Activated naive CD8-positive, alpha-beta T cell treated with anti-CD3 and anti-CD28 coated beads, Interleukin-2, amount 10 ng/mL, durations not matched to agents 7 days and 5 days (primary cell): ENCODE measurements around the gene PEX11B. TPM values are rescaled to one million over a fixed set of nuclear protein-coding genes. Genes with fewer than 3 reads are reported as not detected.

Experiments
- ATAC-seq: fragments of 150-1000 bp; cut with Tn5 transposase; one replicate; pipeline ENCODE4 v1.10.0; 2021; ENCODE audit warnings: low read depth, moderate library complexity
- POLR2A ChIA-PET: fragments of 350-600 bp; sonication (Branson Sonifier 250); formaldehyde crosslinking; loops from one replicate; lab custom pipeline; 2021; ENCODE audit warnings: antibody characterized with exemption; lab: Charles Lee
- DNase-seq: peaks from one replicate; pipeline ENCODE4 v3.0.0; 2021
- H3K27ac Mint-ChIP-seq: one replicate; pipeline ENCODE4 v1.8.0; 2022; ENCODE audit warnings: mild to moderate bottlenecking, mixed read lengths
- H3K27me3 Mint-ChIP-seq: one replicate; pipeline ENCODE4 v1.8.0; 2022; ENCODE audit warnings: mild to moderate bottlenecking, moderate library complexity, mixed read lengths
- H3K36me3 Mint-ChIP-seq: one replicate; pipeline ENCODE4 v1.8.0; 2021; ENCODE audit warnings: mild to moderate bottlenecking, mixed read lengths
- H3K4me1 Mint-ChIP-seq: one replicate; pipeline ENCODE4 v1.8.0; 2021; ENCODE audit warnings: mixed read lengths
- H3K4me3 Mint-ChIP-seq: one replicate; pipeline ENCODE4 v1.8.0; 2022; ENCODE audit warnings: mild to moderate bottlenecking, moderate library complexity, mixed read lengths
- H3K9me3 Mint-ChIP-seq: one replicate; pipeline ENCODE4 v1.8.0; 2021; ENCODE audit warnings: mixed read lengths
- total RNA-seq, 2 experiments: library from RNA; stranded (reverse); gene quantifications; one replicate each; pipeline ENCODE4 v1.2.3, GENCODE V29; 2021

The PEX11B gene
- total RNA-seq = 10 to 100 TPM; 31.0 to 35.8 TPM

DNA sequence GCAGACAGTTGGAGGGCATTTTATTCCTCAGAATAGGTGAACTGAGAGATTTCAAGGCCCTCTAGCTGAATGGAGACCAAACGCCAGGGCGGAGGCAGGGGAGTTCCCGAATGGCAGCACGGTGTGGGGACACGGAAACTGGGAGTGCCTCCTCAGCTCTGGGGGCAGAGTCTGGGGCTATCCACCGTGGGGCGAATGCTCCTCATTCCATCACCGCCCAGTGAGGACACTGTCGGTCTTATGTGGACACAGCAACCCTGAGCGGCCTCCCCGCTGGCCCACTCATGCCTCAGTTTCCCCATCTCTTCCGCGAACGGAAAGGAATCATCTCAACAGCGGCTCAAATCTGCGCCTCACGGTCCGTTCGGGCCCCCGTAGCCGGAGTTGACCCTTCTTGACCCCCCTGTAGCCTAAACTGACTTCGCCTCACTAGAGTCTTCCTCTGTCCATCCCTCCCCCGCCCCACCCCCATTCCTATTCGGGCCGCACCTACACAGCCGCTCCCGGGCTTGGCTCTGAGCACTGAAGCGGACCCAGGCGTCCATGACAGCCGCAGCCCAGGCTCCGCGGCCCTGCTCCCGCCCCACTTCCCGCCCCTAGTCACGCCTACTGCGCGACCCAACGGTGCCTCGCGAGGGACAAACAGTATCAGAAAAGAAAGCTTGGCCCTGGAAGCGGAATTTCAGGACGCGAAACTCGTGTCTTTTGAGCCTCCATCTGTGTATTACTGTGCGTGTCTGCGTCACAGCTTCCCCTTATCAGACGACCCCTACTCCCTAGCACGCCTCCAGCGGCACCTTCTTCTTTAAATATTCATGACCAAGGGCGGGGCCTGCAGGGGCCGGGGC lies at the start of gene PEX11B:
PEX11B (minus strand) TSS at position 574 of the 848 bp plus-strand sequence; CDS start at position 545, 29 bp downstream.
- Mint-ChIP-seq H3K27ac (peak within 1 kb of the TSS; percentile 98), H3K4me3 (peak within 1 kb of the TSS; percentile 96), H3K27me3 (no peaks in the 10 kb centered on the region), H3K9me3 (no peaks in the 10 kb centered on the region), H3K4me1 (peaks cover 34% of the 10 kb centered on the region), H3K36me3 (peaks cover 20% of the 10 kb centered on the region)
- peak; percentile 88 for ATAC-seq
- DNase-seq = peak; percentile 93
- POLR2A ChIA-PET = interaction anchor here (0.6 to 3.1 kb wide), 20 partner anchors 9 to 133 kb away, joined by 3 to 42 read pairs (median 6); partner anchors contain the start of genes ANKRD34A, LIX1L, NUDT17 and PIAS3

DNA sequence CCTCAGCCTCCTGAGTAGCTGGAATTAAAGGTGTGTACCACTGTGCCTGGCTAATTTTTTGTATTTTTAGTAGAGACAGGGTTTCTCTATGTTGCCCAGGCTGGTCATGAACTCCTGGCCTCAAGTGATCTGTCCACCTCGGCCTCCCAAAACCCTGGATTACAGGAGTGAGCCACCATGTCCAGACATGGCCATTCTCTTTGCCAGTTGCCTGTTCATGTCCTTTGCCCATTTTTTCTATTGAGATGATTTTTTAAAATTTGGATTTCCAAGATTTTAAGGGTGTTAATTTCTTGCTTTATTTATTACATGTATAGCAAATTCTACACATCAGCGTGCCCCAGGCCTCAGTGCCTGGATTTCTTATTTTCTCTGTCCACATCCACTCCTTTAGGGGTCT lies 48.8 kb upstream of the PEX11B start:
- no peak overlapping the region for H3K4me3 Mint-ChIP-seq

GRCh38 chr1:145965119-145965744 lies 46.7 kb upstream of the PEX11B start:
- ATAC-seq = no peak
- H3K27me3 Mint-ChIP-seq = no peaks in the 10 kb centered on the region
- peaks cover 4% of the 10 kb centered on the region for H3K9me3 Mint-ChIP-seq
- POLR2A ChIA-PET = interaction anchor here (1.0 to 6.8 kb wide), 18 partner anchors 8 to 106 kb away, joined by 3 to 76 read pairs (median 7); partner anchors contain the start of genes PEX11B, PIAS3, RBM8A and TXNIP
- H3K4me3 Mint-ChIP-seq = peak overlapping the region; percentile 94
- peaks cover 30% of the 10 kb centered on the region for H3K4me1 Mint-ChIP-seq
- H3K36me3 Mint-ChIP-seq = peaks cover 15% of the 10 kb centered on the region
- H3K27ac Mint-ChIP-seq = peak overlapping the region; percentile 94
- DNase-seq = no peak

More for the DNA sequence above, 48.8 kb upstream of the PEX11B start:
- H3K36me3 Mint-ChIP-seq = peaks cover 18% of the 10 kb centered on the region
- POLR2A ChIA-PET = interaction anchor here (1.0 to 4.0 kb wide), 4 partner anchors 10 to 48 kb away, joined by 3 to 12 read pairs (median 4); partner anchors contain the start of genes LIX1L, PEX11B and RBM8A
- H3K9me3 Mint-ChIP-seq = peaks cover 4% of the 10 kb centered on the region
- DNase-seq (no peak), ATAC-seq (no peak)
- no peaks in the 10 kb centered on the region for H3K27me3 Mint-ChIP-seq
- peaks cover 19% of the 10 kb centered on the region for H3K4me1 Mint-ChIP-seq
- H3K27ac Mint-ChIP-seq = no peak overlapping the region

- H3K27ac Mint-ChIP-seq = peak within 1 kb of the TSS; percentile 94
- POLR2A ChIA-PET = interaction anchor here (0.5 to 6.8 kb wide), 21 partner anchors 9 to 141 kb away, joined by 3 to 76 read pairs (median 6); partner anchors contain the start of genes NUDT17, PEX11B, PIAS3 and POLR3C
- H3K36me3 Mint-ChIP-seq = peaks cover 15% of the 10 kb centered on the region
- H3K4me3 Mint-ChIP-seq = peak within 1 kb of the TSS; percentile 94
- peak; percentile 85 for DNase-seq
- no peaks in the 10 kb centered on the region for H3K27me3 Mint-ChIP-seq
- peak; percentile 89 for ATAC-seq
- peaks cover 36% of the 10 kb centered on the region for H3K4me1 Mint-ChIP-seq
- peaks cover 4% of the 10 kb centered on the region for H3K9me3 Mint-ChIP-seq
Observed at GRCh38 chr1:145964328-145965118, 46.0 kb upstream of the PEX11B start, which contains the start of the genes ANKRD34A and POLR3GL. Gene ANKRD34A, minus strand, starts transcription at chr1:145964575. Its CDS starts 2,816 bp downstream, at chr1:145961759. Gene POLR3GL, plus strand, starts transcription at chr1:145964690. Its CDS starts 10,176 bp downstream, at chr1:145974866.

- H3K27me3 Mint-ChIP-seq = no peaks in the 10 kb centered on the region
- H3K9me3 Mint-ChIP-seq = peaks cover 4% of the 10 kb centered on the region
- DNase-seq (no peak), ATAC-seq (no peak)
- POLR2A ChIA-PET = interaction anchor here (1.0 to 6.8 kb wide), 15 partner anchors 9 to 140 kb away, joined by 3 to 76 read pairs (median 7); partner anchors contain the start of genes NUDT17, PEX11B, PIAS3 and POLR3C
- peaks cover 46% of the 10 kb centered on the region for H3K4me1 Mint-ChIP-seq
- peak overlapping the region; percentile 94 for H3K27ac Mint-ChIP-seq
- peak overlapping the region; percentile 94 for H3K4me3 Mint-ChIP-seq
- peaks cover 15% of the 10 kb centered on the region for H3K36me3 Mint-ChIP-seq
Observed at GRCh38 chr1:145963265-145964019, 44.9 kb upstream of the PEX11B start.

GRCh38 chr1:145962157-145963102 lies 43.9 kb upstream of the PEX11B start:
- ATAC-seq = no peak
- Mint-ChIP-seq H3K27me3 (no peaks in the 10 kb centered on the region), H3K4me3 (peak overlapping the region; percentile 94), H3K27ac (peak overlapping the region; percentile 78), H3K4me1 (peaks cover 49% of the 10 kb centered on the region), H3K36me3 (peaks cover 7% of the 10 kb centered on the region), H3K9me3 (no peaks in the 10 kb centered on the region)
- POLR2A ChIA-PET = interaction anchor here (0.7 to 6.8 kb wide), 8 partner anchors 16 to 117 kb away, joined by 3 to 76 read pairs (median 15); partner anchors contain the start of genes NUDT17, PEX11B, PIAS3 and RBM8A
- peak; percentile 54 for DNase-seq

DNA sequence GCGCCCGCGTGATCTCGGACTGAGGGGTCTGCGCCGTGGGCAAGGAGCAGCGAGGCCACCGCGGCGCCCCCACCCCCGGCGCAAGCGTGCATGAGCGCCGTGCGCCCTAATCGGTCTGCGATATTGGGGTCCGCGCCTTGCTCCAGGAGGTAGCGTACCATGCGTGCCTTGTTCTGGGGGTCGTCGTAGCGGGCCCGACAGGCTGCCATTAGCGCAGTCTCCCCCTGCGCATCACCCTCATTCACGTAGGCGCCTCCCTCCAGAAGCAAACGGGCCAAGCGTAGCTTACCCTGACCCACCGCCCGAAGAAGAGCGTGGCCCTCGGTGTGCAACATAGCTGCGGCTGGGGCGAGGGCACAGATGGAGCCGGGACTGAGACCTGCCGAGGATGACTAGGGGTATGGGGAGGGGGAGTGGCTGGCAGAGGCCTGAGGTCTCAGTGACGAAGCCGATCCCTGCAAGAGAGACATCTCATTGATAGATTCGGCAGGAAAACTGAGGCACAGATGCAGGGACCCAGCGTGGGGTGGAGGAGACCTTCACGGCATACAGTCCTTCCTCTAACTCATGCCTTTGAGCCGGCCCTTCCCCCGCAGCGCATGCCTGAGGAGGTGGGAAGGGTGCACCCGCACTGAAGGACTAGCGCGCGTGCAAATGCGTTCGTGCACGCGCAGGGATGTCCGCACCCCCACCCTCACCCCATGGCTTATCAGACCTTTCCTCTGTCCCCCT lies 43.1 kb upstream of the PEX11B start:
- DNase-seq (peak; percentile 68), ATAC-seq (no peak)
- Mint-ChIP-seq H3K4me3 (peak overlapping the region; percentile 86), H3K36me3 (no peaks in the 10 kb centered on the region), H3K27ac (peak overlapping the region; percentile 78), H3K4me1 (peaks cover 56% of the 10 kb centered on the region), H3K27me3 (no peaks in the 10 kb centered on the region), H3K9me3 (no peaks in the 10 kb centered on the region)
- POLR2A ChIA-PET = interaction anchor here (1.0 to 6.8 kb wide), 5 partner anchors 34 to 138 kb away, joined by 3 to 76 read pairs (median 6); partner anchors contain the start of genes NUDT17, PEX11B, POLR3C and RBM8A

- ATAC-seq = no peak
- Mint-ChIP-seq H3K27ac (peak overlapping the region; percentile 83), H3K4me1 (peaks cover 60% of the 10 kb centered on the region), H3K36me3 (no peaks in the 10 kb centered on the region), H3K27me3 (no peaks in the 10 kb centered on the region), H3K9me3 (no peaks in the 10 kb centered on the region), H3K4me3 (peak overlapping the region; percentile 86)
- no peak for DNase-seq
- POLR2A ChIA-PET = interaction anchor here (1.1 to 6.8 kb wide), 6 partner anchors 34 to 137 kb away, joined by 4 to 76 read pairs (median 8); partner anchors contain the start of genes PEX11B, PIAS3, POLR3C and RBM8A
Observed at GRCh38 chr1:145961109-145961424, 42.5 kb upstream of the PEX11B start.

DNA sequence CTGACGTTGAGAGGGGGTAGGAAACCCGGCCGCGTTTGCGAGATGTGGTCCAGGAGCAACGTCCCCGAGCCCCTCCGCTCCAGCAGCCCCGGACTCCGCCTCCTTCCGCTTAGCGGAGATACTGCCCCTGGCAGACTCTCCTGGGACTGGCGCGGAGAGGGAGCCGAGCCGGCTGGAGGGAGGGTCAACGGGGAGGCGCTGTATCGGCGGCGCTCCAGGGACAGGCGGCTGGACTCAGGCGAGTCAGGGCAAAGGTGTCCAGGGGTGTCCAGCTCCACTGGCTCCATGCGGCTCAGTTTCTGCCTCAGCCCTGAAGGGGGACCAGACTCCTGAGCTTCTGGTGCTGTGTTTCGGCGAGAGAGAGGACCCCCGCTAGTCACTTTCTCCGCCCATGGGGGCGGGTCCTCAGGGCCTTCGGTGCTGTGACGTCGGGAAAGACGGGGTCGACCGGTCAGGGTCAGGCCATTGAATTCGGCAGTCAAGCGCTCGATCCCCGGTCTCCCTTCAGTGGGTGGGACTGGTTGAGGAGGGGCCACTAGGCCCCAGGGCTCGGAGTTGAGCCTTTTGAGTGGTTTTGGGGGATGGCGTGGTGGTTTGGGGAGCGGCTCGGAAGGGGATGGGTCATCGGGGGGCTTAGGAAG lies 42.1 kb upstream of the PEX11B start:
- peak overlapping the region; percentile 86 for H3K4me3 Mint-ChIP-seq
- H3K36me3 Mint-ChIP-seq = no peaks in the 10 kb centered on the region
- H3K4me1 Mint-ChIP-seq = peaks cover 65% of the 10 kb centered on the region
- ATAC-seq (no peak), DNase-seq (peak; percentile 66)
- no peaks in the 10 kb centered on the region for H3K9me3 Mint-ChIP-seq
- H3K27me3 Mint-ChIP-seq = no peaks in the 10 kb centered on the region
- peak overlapping the region; percentile 83 for H3K27ac Mint-ChIP-seq
- POLR2A ChIA-PET = interaction anchor here (0.6 to 6.8 kb wide), 6 partner anchors 33 to 137 kb away, joined by 3 to 59 read pairs (median 6); partner anchors contain the start of genes PEX11B, PIAS3, POLR3C and RBM8A

- H3K4me1 Mint-ChIP-seq = peaks cover 69% of the 10 kb centered on the region
- H3K4me3 Mint-ChIP-seq = peak overlapping the region; percentile 86
- H3K27ac Mint-ChIP-seq = no peak overlapping the region
- ATAC-seq = no peak
- H3K27me3 Mint-ChIP-seq = no peaks in the 10 kb centered on the region
- no peaks in the 10 kb centered on the region for H3K9me3 Mint-ChIP-seq
- peaks cover 4% of the 10 kb centered on the region for H3K36me3 Mint-ChIP-seq
- no peak for DNase-seq
- POLR2A ChIA-PET = interaction anchor here (0.6 to 6.8 kb wide), 5 partner anchors 33 to 136 kb away, joined by 3 to 59 read pairs (median 5); partner anchors contain the start of genes PIAS3, POLR3C, RBM8A and RNF115
Observed at GRCh38 chr1:145959957-145960467, 41.5 kb upstream of the PEX11B start.
